ENCODE measurements around the gene TRMT10B. TPM values are rescaled to one million over a fixed set of nuclear protein-coding genes. Genes with fewer than 3 reads are reported as not detected.

Gene TRMT10B
- total RNA-seq, result 1.2 and 3.7 TPM in 2 replicates
- polyA plus RNA-seq (2012), result 4.6 TPM

- DNase-seq (ENCODE audit: low read depth), result peak; percentile 62
Observed at GRCh38 chr9:37753489-37754190, at the start of gene TRMT10B. Gene TRMT10B, plus strand, starts transcription at chr9:37753805. Its CDS starts 8,127 bp downstream, at chr9:37761932.

- peak; percentile 36 for DNase-seq (ENCODE audit: low read depth)
Observed at GRCh38 chr9:37705787-37706186, 47.8 kb upstream of the TRMT10B start.

GRCh38 chr9:37706290-37706689, 47.3 kb upstream of the TRMT10B start:
- DNase-seq (ENCODE audit: low read depth), result peak; percentile 82

GRCh38 chr9:37707748-37708147, 45.9 kb upstream of the TRMT10B start:
- DNase-seq (ENCODE audit: low read depth), result no peak

- no peak for DNase-seq (ENCODE audit: low read depth)
Observed at GRCh38 chr9:37710046-37710445, 43.6 kb upstream of the TRMT10B start.

- DNase-seq (ENCODE audit: low read depth), result no peak
Observed at GRCh38 chr9:37715260-37715659, 38.3 kb upstream of the TRMT10B start.

- no peak for DNase-seq (ENCODE audit: low read depth)
Observed at GRCh38 chr9:37715991-37716505, 37.6 kb upstream of the TRMT10B start.

- DNase-seq (ENCODE audit: low read depth), result no peak
Observed at GRCh38 chr9:37719526-37719925, 34.1 kb upstream of the TRMT10B start.

- no peak for DNase-seq (ENCODE audit: low read depth)
Observed at GRCh38 chr9:37727013-37727412, 26.6 kb upstream of the TRMT10B start.

GRCh38 chr9:37729499-37729898, 24.1 kb upstream of the TRMT10B start:
- DNase-seq (ENCODE audit: low read depth), result no peak

- peak; percentile 7 for DNase-seq (ENCODE audit: low read depth)
Observed at GRCh38 chr9:37730256-37730655, 23.3 kb upstream of the TRMT10B start.

GRCh38 chr9:37730839-37731238, 22.8 kb upstream of the TRMT10B start:
- DNase-seq (ENCODE audit: low read depth), result no peak

GRCh38 chr9:37732086-37732741, 21.4 kb upstream of the TRMT10B start:
- DNase-seq (ENCODE audit: low read depth), result peak; percentile 26

- no peak for DNase-seq (ENCODE audit: low read depth)
Observed at GRCh38 chr9:37732952-37733351, 20.7 kb upstream of the TRMT10B start.

- no peak for DNase-seq (ENCODE audit: low read depth)
Observed at GRCh38 chr9:37739222-37739621, 14.4 kb upstream of the TRMT10B start.

GRCh38 chr9:37740128-37740527, 13.5 kb upstream of the TRMT10B start:
- no peak for DNase-seq (ENCODE audit: low read depth)

- DNase-seq (ENCODE audit: low read depth), result no peak
Observed at GRCh38 chr9:37740631-37741328, 12.8 kb upstream of the TRMT10B start.

- peak; percentile 87 for DNase-seq (ENCODE audit: low read depth)
Observed at GRCh38 chr9:37745970-37746369, 7.6 kb upstream of the TRMT10B start.

GRCh38 chr9:37746448-37747270, 6.9 kb upstream of the TRMT10B start:
- no peak for DNase-seq (ENCODE audit: low read depth)

GRCh38 chr9:37747271-37747753, 6.3 kb upstream of the TRMT10B start:
- DNase-seq (ENCODE audit: low read depth), result peak; percentile 68

- no peak for DNase-seq (ENCODE audit: low read depth)
Observed at GRCh38 chr9:37749129-37749528, 4.5 kb upstream of the TRMT10B start.

All from myocyte (in vitro differentiated cells).